GM18517 (cell line): Measurements from ENCODE around the gene PRSS36.
"Not testable (repeated sequence)": the region's sequence is repeated elsewhere in the genome, so short reads cannot be mapped to it uniquely, and the experiment has no call there.

ENCODE experiments used
- ATAC-seq: cut with Tn5 transposase; IDR thresholded peaks from one replicate; pipeline ENCODE4 v1.9.1; 2021; ENCODE audit warnings: mild to moderate bottlenecking, moderate library complexity; ENCODE audit not compliant: unreplicated experiment

The PRSS36 gene

DNA sequence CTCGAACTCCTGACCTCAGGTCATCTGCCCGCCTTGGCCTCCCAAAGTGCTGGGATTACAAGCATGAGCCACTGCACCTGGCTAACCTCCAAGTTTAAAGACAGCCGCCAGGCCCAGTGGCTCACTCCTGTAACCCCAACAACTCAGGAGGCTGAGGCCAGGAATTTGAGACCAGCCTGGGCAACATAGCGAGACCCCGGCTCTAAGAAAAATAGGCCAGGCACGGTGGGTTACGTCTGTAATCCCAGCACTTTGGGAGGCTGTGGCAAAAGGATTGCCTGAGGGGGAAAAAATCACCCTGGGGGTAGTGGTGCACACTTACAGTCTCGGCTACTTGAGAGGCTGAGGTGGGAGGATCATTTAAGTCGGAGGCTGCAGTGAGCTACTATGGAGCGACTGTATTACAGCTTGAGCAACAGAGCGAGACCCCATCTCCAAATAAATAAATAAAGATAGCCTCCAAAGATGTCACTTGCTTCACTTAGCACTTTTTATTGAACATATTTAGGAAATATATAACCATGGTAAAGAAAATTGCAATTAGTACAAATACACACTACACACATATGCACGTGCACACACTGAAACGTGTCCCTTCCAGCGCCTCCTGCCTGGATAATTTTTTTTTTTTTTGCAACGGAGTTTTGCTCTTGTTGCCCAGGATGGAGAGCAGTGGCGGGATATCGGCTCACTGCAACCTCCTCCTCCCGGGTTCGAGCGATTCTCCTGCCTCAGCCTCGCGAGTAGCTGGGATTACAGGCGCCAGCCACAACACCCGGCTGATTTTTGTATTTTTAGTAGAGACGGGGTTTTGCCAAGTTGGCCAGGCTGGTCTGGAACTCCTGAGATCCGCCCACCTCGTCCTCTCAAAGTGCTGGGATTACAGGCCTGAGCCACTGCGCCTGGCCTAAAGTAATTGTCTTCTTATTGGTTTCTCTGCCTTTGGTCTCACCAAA lies 43.1 kb downstream of the PRSS36 start:
- ATAC-seq, result no peak

DNA sequence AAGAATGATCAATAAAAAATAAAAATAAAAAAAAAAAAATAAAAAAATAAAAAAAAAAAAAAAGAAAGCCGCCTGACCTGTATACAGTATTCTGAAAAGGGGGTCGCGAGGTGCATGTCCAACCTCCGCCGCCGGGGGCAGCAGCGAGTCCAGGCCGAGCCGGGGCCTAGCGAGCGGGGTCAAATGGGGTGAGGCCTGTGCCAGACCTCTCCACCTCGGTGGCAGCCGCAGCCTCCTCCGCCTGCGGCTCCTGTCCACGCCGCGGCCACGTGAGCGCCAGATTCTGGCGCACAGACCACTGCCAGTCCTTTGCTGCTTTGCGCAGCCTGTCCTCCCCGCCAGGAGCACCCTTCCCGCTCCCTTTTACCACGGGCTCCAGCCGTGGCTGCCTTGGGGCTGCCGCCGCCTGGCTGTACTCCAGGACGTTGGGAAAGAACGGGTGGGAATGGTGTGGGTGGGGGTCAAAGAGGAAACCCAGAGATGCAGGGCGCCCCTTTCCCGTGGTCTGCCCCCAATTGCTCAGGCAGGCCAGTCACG lies 44.1 kb downstream of the PRSS36 start:
- peak; percentile 44 for ATAC-seq

DNA sequence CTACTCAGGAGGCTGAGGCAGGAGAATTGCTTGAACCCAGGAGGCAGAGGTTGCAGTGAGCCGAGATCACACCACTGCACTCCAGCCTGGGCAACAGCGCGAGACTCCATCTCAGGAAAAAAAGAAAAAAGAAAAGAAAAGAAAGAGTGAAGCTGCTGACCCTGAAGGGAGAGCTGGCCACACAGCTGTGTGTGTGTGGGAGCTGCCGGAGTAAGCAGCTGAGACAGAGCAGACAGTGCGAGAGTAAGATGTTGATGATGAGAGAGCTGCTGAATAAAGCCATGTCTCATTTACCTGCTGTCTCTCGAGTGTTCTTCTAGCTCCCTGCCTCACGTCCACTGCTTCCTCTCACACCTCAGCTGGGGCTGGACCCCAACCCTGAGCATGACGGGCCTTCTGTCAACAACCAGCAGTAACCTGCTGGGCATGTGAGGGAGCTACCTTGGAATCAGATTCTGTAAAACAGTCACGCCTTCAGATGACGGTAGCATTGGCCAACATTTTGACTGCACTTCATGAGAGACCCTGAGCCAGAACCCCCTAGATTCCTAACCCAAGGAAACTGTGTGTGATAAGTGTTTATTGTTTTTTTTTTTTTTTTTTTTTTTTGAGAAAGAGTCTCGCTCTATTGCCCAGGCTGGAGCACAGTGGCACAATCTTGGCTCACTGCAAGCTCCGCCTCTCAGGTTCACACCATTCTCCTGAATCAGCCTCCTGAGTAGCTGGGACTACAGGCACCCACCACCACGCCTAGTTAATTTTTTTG lies 48.8 kb downstream of the PRSS36 start:
- ATAC-seq, result not testable (repeated sequence)

DNA sequence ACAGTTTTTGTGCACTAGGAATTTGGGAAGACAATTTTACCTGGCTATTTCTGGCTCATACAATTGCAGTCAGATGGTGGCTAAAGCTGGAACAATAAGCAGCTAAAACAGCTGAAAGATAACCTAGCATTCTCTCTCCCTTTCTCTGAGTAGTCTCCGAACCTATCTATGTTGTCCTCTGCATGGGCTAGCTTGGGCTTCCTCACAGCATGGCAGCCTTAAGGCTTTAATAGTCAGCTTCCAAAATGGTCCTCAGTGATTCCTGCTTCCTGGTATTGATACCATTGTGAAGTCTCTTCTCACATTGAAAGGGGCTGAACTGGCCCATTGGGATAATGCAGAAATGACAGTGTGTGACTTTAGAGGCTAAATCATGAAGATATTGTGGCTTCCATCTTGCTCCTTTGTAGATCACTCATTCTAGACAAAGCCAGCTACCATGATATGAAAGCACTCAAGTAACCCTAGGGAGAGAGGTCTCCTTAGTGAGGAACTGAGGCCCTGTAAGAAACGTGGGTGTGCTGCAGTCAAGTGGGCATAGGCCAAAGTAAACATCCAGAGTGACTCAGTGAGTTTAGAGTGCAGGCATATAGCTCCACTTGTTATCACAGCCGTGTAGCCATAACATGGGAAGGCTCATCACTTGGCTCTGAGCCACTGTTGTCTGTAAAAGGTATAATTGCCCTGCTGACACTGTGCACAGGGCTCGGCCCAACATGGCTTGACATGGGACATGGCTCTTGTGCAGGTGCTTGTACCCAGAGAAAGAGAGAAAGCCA lies 49.8 kb downstream of the PRSS36 start:
- no peak for ATAC-seq

DNA sequence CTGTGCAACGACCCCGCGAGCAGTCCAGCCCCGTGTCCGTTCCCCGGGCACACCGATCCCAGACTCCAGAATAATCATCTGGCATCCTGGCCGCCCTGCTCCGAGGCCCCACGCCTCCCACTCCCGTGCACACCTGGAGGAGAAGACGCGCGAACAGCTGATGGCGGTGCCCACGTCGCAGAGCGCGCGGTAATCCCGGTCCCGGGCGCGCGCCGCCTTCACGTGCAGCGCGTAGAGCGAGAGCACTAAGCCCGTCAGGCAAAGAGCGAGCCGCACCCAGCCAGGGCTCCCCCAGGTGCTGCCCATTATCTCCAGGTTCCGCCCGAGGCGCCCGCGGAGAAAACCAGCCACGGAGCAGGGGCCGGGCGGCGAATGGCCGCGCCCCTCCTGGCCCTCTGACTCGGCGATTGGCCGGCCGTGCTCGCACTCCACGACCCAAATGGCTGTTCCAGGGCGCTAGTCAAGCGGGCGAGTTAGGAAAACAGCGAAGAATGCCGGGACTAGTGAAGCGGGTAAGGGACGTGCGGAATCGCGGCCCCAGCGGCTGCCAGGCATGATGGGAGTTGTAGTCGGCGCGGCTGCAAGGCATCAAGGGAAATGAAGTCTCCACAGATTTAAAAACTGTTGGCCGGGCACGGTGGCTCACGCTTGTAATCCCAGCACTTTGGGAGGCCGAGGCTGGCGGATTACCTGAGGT lies 55.3 kb downstream of the PRSS36 start, which contains the start of gene VKORC1:
VKORC1 (minus strand) TSS at position 374 of the 697 bp plus-strand sequence; CDS start at position 306, 68 bp downstream.
- peak; percentile 82 for ATAC-seq

- ATAC-seq, result no peak
Observed at GRCh38 chr16:31094088-31094423, 55.8 kb downstream of the PRSS36 start.

DNA sequence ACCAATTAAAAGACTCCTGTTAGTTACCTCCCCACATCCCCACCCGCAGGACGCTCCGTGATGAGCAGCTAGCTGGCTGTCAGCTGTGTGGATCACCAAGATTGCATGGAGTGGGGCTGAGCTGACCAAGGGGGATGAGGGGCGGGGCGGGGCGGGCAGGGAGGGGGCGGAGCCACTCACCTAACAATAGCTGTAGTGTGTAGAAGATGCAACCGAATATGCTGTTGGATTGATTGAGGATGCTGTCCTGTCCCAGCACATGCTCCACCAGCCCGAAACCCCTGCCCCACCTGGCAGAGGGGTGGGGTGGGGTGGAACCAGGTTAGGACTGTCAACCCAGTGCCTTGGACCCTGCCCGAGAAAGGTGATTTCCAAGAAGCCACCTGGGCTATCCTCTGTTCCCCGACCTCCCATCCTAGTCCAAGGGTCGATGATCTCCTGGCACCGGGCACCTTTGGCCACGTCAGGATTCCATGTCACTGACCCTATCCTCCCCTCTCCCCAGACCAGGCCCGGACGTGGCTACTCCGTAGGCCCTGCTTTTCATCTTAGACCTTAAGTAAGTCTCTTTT lies 56.6 kb downstream of the PRSS36 start:
- no peak for ATAC-seq

GRCh38 chr16:31092330-31092729 lies 57.5 kb downstream of the PRSS36 start:
- no peak for ATAC-seq

DNA sequence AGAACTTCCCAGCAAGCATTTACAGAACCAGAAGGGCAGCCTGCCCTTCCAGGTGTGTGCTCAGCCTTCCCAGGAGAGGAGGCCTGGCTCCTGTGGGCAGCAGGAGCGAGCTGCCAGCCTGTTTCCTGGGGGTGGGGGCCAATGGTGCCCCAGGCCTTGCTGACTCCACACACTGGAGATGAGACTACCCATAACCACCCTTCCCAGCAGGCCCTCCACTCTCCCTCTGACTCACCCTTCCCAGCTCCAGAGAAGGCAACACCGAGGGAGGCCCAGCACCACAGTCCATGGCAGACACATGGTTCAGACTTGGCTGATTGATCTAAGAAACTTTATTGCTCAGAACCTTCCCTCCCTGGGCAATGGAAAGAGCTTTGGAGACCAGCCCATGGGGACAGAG lies 59.3 kb downstream of the PRSS36 start:
- no peak for ATAC-seq

DNA sequence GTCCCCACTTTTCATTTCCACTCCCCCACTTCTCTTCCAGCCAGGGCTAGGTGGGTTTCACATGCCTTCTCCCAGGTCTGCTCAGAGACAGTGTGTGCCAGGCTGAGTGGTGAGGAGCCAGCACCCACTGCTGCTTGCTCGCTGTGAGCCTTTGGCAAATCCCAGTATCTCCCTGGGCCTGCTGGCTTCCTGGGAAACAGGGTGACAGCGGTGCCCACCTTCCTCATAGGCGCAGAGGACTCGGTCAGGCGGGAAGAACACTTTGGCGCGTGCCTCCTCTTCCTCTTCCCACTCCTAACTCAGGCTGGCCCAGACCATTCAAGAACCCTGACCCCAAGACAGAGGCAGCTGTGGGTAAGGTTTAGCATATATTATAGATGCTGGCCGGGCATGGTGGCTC lies 60.7 kb downstream of the PRSS36 start:
- ATAC-seq, result no peak
